Activated B cell treated with CpG ODN at 0.5 μM for 24 hours (primary cell): Measurements from ENCODE around the gene PRRC1. TPM values are rescaled to one million over a fixed set of nuclear protein-coding genes. Genes with fewer than 3 reads are reported as not detected.

Source experiments
- ATAC-seq: fragments of 200-7000 bp; cut with Tn5 transposase; one replicate; pipeline ENCODE4 v1.10.0; 2021; ENCODE audit warnings: low read depth, mild to moderate bottlenecking, moderate library complexity
- CTCF ChIA-PET: fragments of 350-600 bp; sonication (Branson Sonifier 250); formaldehyde crosslinking; loops from one replicate; lab custom pipeline; 2021; ENCODE audit warnings: antibody characterized with exemption; lab: Charles Lee
- POLR2A ChIA-PET: fragments of 350-600 bp; sonication (Branson Sonifier 250); formaldehyde crosslinking; loops from one replicate; lab custom pipeline; 2021; ENCODE audit warnings: antibody characterized with exemption; lab: Charles Lee
- DNase-seq: peaks from one replicate; pipeline ENCODE4 v3.0.0; 2022
- H3K27ac Mint-ChIP-seq: one replicate; pipeline ENCODE4 v1.8.0; 2020; ENCODE audit warnings: mixed read lengths
- H3K27me3 Mint-ChIP-seq: one replicate; pipeline ENCODE4 v1.8.0; 2021; ENCODE audit warnings: mixed read lengths
- H3K36me3 Mint-ChIP-seq: one replicate; pipeline ENCODE4 v1.8.0; 2021; ENCODE audit warnings: low read depth, mixed read lengths
- H3K4me1 Mint-ChIP-seq: one replicate; pipeline ENCODE4 v1.8.0; 2021; ENCODE audit warnings: mixed read lengths
- H3K4me3 Mint-ChIP-seq: one replicate; pipeline ENCODE4 v1.8.0; 2020; ENCODE audit warnings: mild to moderate bottlenecking, mixed read lengths
- H3K9me3 Mint-ChIP-seq: one replicate; pipeline ENCODE4 v1.8.0; 2020; ENCODE audit warnings: mixed read lengths
- intact Hi-C: fragments of 100-400 bp; cut with micrococcal nuclease; formaldehyde crosslinking; loops from one replicate; pipeline ENCODE4 v1.15.1; 2024
- total RNA-seq: library from RNA; stranded (reverse); gene quantifications from 2 replicates; pipeline ENCODE4 v1.2.3, GENCODE V29; 2022
- TF ChIP-seq, protein P1 (sequence below): fragments of 200-600 bp; IDR thresholded peaks from one replicate; pipeline ENCODE4 v1.8.0; 2022; ENCODE audit warnings: antibody characterized with exemption, mild to moderate bottlenecking

Gene PRRC1
- total RNA-seq, 1 donor from 2014 or later, result 34.7 TPM

DNA sequence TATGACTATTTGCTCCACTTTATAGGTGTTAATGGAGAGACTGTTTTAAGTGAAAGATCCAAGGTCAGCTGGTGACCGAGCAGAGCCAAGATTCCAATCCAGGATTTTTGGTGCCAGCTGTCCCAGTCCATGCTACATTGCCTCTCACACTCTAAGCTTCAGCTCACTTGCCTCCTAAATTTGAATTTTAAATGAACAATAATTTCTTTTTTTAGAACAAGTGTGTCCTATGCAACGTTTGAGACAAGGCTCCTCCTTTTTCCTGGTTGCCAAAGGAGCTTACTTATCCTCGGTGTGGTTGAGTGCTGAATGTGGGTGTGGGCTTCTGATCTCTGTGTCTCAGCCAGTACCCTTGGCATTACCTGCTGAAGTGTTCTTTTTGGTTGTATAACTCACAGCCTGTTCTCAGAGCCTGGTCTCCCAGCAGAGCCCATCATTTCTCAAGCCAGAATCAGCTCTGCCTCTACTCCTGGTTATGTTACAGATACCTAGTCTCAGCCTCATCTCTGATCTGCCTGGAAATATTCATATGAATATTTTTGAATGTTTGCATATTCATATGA lies 4.0 kb upstream of the PRRC1 start:
- ChIA-PET POLR2A (no interaction called here), CTCF (no interaction called here)
- peaks cover 7% of the 10 kb centered on the region for H3K4me1 Mint-ChIP-seq
- intact Hi-C loops, result no loop called here
- TF ChIP-seq, protein P1, sequence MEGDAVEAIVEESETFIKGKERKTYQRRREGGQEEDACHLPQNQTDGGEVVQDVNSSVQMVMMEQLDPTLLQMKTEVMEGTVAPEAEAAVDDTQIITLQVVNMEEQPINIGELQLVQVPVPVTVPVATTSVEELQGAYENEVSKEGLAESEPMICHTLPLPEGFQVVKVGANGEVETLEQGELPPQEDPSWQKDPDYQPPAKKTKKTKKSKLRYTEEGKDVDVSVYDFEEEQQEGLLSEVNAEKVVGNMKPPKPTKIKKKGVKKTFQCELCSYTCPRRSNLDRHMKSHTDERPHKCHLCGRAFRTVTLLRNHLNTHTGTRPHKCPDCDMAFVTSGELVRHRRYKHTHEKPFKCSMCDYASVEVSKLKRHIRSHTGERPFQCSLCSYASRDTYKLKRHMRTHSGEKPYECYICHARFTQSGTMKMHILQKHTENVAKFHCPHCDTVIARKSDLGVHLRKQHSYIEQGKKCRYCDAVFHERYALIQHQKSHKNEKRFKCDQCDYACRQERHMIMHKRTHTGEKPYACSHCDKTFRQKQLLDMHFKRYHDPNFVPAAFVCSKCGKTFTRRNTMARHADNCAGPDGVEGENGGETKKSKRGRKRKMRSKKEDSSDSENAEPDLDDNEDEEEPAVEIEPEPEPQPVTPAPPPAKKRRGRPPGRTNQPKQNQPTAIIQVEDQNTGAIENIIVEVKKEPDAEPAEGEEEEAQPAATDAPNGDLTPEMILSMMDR, result no peak
- H3K9me3 Mint-ChIP-seq, result no peaks in the 10 kb centered on the region
- DNase-seq (no peak), ATAC-seq (no peak)
- no peak overlapping the region for H3K27ac Mint-ChIP-seq
- peaks cover 18% of the 10 kb centered on the region for H3K27me3 Mint-ChIP-seq
- peaks cover 2% of the 10 kb centered on the region for H3K36me3 Mint-ChIP-seq
- H3K4me3 Mint-ChIP-seq, result no peak overlapping the region

GRCh38 chr5:127514816-127515215 lies 2.6 kb upstream of the PRRC1 start:
- no peak for ATAC-seq
- ChIA-PET CTCF (no interaction called here), POLR2A (no interaction called here)
- H3K9me3 Mint-ChIP-seq, result no peaks in the 10 kb centered on the region
- H3K27me3 Mint-ChIP-seq, result peaks cover 16% of the 10 kb centered on the region
- H3K4me3 Mint-ChIP-seq, result no peak overlapping the region
- DNase-seq, result no peak
- intact Hi-C loops, result loop anchor here (5.0 kb wide), 2 partner anchors 913 to 1577 kb away; partner anchors contain the start of genes ISOC1 and PHAX
- peaks cover 20% of the 10 kb centered on the region for H3K4me1 Mint-ChIP-seq
- TF ChIP-seq, protein P1, result no peak
- H3K36me3 Mint-ChIP-seq, result peaks cover 7% of the 10 kb centered on the region
- no peak overlapping the region for H3K27ac Mint-ChIP-seq

GRCh38 chr5:127515693-127516440 lies 1.6 kb upstream of the PRRC1 start:
- TF ChIP-seq, protein P1, result no peak
- ChIA-PET CTCF (interaction anchor here (1.3 kb wide), 1 partner anchor 23 kb away, joined by 5 read pairs; no protein-coding TSS in a partner anchor), POLR2A (interaction anchor here (0.6 kb wide), 1 partner anchor 443 kb away, joined by 3 read pairs; no protein-coding TSS in a partner anchor)
- Mint-ChIP-seq H3K36me3 (peaks cover 14% of the 10 kb centered on the region), H3K27ac (no peak overlapping the region), H3K9me3 (no peaks in the 10 kb centered on the region), H3K4me3 (peak overlapping the region; percentile 37), H3K27me3 (peaks cover 15% of the 10 kb centered on the region), H3K4me1 (peaks cover 27% of the 10 kb centered on the region)
- intact Hi-C loops, result loop anchor here (5.0 kb wide), 2 partner anchors 914 to 1576 kb away; partner anchors contain the start of genes ISOC1 and PHAX
- DNase-seq, result no peak
- ATAC-seq, result no peak

GRCh38 chr5:127517110-127517479 lies 345 bp upstream of the PRRC1 start:
- Mint-ChIP-seq H3K36me3 (peaks cover 24% of the 10 kb centered on the region), H3K4me1 (peaks cover 27% of the 10 kb centered on the region), H3K27me3 (peaks cover 5% of the 10 kb centered on the region), H3K27ac (peak overlapping the region; percentile 68), H3K4me3 (peak overlapping the region; percentile 86), H3K9me3 (peaks cover 7% of the 10 kb centered on the region)
- peak; percentile 23 for ATAC-seq
- intact Hi-C loops, result loop anchor here (1.0 to 5.0 kb wide), 3 partner anchors 566 to 1575 kb away; partner anchors contain the start of genes ISOC1, PHAX and SLC12A2
- CTCF ChIA-PET, result no interaction called here
- POLR2A ChIA-PET, result no interaction called here
- no peak for DNase-seq
- TF ChIP-seq, protein P1, result no peak

DNA sequence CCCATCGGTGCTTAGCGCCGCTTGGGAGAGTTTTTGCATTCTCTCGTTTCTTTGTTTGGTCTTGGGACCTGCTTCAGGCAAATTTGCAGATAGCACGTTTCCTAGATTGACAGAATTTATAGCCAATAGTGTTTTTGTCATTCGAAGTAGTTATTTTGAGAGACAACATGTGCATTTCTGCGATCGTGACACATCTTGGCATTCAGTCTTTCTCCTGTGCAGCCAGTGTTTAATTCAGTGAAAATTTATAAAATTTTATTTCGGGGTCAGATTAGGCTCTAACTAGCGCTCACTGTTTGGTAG lies 830 bp downstream of the PRRC1 start:
- H3K27me3 Mint-ChIP-seq, result peaks cover 2% of the 10 kb centered on the region
- intact Hi-C loops, result loop anchor here (5.0 kb wide), 2 partner anchors 916 to 1574 kb away; partner anchors contain the start of genes ISOC1 and PHAX
- peaks cover 7% of the 10 kb centered on the region for H3K9me3 Mint-ChIP-seq
- ChIA-PET POLR2A (no interaction called here), CTCF (no interaction called here)
- H3K27ac Mint-ChIP-seq, result peak overlapping the region; percentile 48
- H3K36me3 Mint-ChIP-seq, result peaks cover 31% of the 10 kb centered on the region
- H3K4me3 Mint-ChIP-seq, result peak overlapping the region; percentile 88
- DNase-seq (no peak), ATAC-seq (no peak)
- TF ChIP-seq, protein P1, result no peak
- peaks cover 27% of the 10 kb centered on the region for H3K4me1 Mint-ChIP-seq
